COLO668 (cell line): ENCODE results near the gene SDSL.

Experiments used
- DNase-seq: peaks from one replicate; lab custom pipeline; 2025; ENCODE audit not compliant: unreplicated experiment; lab: John Stamatoyannopoulos, UW

SDSL gene

DNA sequence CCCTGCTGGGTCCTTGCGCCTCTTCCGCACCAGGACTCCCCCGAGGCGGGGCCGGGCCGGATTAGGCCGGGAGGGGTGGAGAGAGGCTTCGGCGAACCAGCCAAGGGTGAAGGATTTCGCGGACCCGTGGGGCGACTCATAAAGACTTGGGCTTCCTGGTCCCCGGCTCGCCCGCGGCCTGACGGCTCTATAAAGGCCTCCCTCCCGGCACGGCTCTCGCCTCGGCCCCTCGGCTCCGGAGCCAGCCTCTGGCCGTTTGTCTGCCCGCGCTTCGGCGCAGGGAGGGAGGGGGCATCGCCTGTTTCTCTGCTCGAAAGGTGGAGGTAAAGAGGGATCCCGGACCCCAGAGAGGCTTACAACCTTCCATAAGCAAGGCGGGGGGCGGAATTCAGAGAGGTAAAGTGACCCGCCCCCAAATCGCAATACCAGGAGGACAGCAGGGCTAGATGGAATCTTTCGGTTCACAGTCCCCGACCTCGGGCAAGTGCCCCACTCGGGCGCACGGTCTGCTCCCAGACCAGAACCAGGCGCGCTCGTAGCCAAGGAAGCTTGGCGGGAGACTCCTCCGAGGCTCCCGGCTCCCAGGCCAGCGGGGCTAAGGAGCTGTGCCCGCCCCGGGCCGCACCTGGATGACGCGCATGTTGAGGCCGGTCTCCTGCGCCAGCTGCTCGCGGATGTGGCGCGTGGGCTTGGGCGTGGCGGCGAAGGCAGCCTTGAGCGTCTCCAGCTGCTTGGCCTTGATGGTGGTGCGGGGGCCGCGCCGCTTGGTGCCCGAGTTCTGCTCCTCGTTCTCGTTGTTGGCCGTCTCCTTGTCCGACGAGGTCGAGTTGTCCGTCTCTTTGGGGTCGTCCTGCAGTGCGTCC lies 45.6 kb downstream of the SDSL start:
- peak; percentile 50 for DNase-seq

- DNase-seq: no peak
Observed at GRCh38 chr12:113468365-113469223, 46.4 kb downstream of the SDSL start.

DNA sequence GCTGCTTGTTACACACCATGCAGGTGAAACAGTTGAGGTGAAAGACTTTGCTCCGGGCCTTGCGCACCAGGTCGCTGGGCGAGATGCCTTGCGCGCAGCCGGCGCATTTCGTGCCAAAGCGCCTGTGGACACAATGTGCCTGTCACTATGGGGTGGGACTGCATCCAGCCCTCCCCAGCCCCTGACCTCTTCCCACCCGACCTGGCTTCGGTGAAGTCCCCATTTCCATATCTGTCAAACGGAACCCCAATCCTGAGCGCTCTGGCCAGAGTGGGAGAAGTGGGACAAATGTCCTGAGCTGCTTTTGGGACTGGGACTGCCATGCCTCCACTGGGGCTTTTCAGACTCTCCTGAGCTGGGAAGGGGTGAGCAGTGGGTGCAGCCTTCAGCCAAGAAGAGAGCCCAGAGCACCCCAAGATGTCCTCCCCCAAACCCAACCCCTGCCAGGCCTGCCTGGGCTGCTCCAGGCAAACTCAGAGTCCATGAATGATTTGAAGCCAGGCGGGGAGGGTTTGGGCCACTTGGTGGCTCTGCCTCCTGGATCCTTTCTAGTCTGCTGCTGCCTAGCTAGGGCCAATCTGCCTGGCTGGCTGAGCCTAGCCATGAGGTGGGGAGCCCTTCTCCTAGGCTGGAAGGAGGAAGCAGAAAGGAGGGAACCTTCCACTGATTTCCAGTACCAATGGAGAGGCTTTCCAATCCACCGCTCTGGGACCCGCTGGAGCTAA lies 47.2 kb downstream of the SDSL start:
- no peak for DNase-seq

GRCh38 chr12:113469949-113470743 lies 48.0 kb downstream of the SDSL start:
- DNase-seq: no peak

GRCh38 chr12:113470871-113471618 lies 48.9 kb downstream of the SDSL start:
- no peak for DNase-seq

GRCh38 chr12:113471619-113472171 lies 49.5 kb downstream of the SDSL start, which contains the start of gene LHX5:
Gene LHX5 (minus strand): TSS chr12:113471871. CDS start chr12:113471498, 373 bp downstream.
- DNase-seq: no peak

GRCh38 chr12:113472191-113473121 lies 50.3 kb downstream of the SDSL start:
- no peak for DNase-seq

GRCh38 chr12:113473400-113473799 lies 51.2 kb downstream of the SDSL start:
- no peak for DNase-seq

GRCh38 chr12:113473942-113474341 lies 51.8 kb downstream of the SDSL start:
- no peak for DNase-seq

- no peak for DNase-seq
Observed at GRCh38 chr12:113474635-113475436, 52.7 kb downstream of the SDSL start.

GRCh38 chr12:113475451-113476175 lies 53.4 kb downstream of the SDSL start:
- DNase-seq: no peak

- DNase-seq: no peak
Observed at GRCh38 chr12:113476176-113476986, 54.2 kb downstream of the SDSL start.

DNA sequence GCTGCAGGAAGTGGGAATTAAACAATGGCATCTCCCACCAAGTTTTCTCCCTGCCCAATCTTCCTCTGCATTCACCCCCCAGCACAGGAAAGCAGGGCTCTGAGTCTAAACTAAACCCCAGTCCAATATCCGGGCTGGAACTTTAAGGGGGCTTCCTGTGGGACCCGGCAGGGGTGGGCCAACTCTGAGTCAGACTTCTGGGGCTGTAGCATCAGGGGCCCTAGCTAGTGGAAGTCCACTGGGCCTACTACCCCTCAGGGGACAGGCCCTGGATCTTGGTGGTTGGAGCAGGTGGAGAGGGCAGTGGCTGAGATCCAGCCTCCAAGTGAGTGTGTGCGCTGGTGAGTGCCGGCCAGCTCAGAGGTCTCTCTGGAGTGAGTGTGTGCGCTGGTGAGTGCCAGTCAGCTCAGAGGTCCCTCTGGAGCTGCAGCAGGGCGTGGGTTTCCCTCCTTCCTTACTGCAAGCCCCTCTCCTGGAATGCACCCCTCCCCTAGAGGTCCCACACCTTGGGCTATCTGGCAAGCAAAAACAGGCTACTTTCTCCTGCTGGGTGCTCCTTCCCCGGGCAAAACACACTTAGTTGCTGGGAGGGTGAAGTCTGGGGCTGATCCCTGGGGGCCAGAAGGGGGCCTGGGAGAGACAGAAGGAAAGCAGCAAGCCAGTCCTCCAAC lies 55.1 kb downstream of the SDSL start:
- DNase-seq: no peak

- DNase-seq: no peak
Observed at GRCh38 chr12:113477842-113478215, 55.6 kb downstream of the SDSL start.

GRCh38 chr12:113478351-113479011 lies 56.3 kb downstream of the SDSL start:
- no peak for DNase-seq
